ENCODE measurements around the gene ARHGDIG. TPM values are rescaled to one million over a fixed set of nuclear protein-coding genes. Genes with fewer than 3 reads are reported as not detected.
"Not testable (repeated sequence)": the region's sequence is repeated elsewhere in the genome, so short reads cannot be mapped to it uniquely, and the experiment has no call there.

The ARHGDIG gene
- total RNA-seq, 1 donor from 2014 or later, result not detected

DNA sequence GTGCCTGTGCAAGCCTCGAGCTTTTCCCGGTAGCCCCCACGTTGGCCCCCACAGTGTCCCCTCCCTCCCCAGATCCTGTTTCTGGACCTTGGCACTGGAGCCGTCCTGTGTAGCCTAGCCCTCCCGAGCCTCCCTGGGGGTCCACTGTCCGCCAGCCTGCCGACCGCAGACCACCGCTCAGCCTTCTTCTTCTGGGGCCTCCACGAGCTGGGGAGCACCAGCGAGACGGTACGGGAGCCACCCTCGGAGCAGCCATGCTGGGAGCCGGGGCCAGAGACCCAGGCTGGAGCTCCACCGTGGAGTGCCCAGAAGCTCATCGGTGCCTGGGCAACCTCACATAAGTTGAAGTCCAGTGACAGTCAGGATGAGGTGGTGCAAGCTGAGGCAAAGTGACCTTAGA, 16.4 kb upstream of the ARHGDIG start:
- no peak for DNase-seq (ENCODE audit: low spot score)

DNA sequence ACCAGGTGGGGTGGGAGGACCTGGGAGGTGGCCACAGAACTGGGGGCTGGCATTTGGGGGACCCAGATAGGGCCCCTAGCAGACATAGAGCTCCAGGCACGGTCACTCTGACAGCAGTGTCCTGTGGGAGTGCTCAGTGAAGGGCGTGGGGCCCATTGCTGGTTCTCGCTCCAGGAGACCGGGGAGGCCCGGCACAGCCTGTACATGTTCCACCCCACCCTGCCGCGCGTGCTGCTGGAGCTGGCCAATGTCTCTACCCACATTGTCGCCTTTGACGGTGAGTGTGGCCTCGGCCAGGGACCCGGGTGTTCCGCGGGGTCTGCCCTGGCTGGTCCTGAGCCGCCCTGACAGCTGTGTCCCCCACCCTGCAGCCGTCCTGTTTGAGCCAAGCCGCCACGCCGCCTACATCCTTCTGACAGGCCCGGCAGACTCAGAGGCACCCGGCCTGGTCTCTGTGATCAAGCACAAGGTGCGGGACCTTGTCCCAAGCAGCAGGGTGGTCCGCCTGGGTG, 15.9 kb upstream of the ARHGDIG start:
- no peak for DNase-seq (ENCODE audit: low spot score)

DNA sequence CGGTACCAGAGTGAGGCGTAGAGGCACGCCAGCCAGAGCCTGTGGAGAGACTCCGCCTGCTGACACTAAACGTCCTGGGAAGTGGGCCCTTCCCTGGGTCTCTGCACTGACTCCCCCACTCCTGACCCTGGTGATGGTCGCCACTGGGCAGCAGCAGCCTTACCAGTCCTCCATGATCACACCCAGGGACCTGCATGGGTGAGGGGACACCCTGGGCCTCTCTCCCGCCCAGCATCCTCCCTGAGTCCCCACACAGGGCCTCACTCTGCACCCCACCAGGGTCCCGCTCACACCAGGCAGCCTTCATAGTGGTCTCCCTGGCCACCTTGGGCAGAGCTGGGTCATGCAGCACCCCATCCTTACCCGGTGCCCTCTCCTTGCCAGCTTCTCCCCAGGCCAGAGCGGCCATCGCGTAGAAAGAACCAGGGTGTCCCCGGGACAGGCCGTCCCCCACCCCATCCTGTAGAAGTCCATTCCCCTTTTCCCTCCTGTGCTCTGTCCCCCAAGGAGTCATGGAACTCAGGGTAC, 15.3 kb upstream of the ARHGDIG start:
- no peak for DNase-seq (ENCODE audit: low spot score)

DNA sequence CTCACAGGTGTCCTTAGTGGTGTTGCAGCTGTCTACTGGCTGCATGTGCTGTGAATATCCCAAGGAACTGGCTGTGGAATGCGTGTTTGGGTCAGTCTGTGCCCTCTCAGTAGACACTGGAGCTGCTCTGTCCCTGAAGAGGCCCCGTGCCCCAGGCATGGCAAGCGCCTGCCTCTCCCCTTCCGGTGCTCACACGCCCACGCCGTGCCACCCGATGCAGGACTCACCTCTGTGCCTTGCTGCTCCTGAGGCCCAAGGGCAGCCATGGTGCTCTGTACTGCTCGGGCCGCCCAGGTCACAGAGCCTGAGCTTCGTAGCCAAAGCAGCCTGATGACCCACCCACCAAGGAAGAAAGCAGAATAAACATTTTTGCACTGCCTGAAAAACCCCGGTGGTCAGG, 14.7 kb upstream of the ARHGDIG start:
- DNase-seq (ENCODE audit: low spot score), result no peak

DNA sequence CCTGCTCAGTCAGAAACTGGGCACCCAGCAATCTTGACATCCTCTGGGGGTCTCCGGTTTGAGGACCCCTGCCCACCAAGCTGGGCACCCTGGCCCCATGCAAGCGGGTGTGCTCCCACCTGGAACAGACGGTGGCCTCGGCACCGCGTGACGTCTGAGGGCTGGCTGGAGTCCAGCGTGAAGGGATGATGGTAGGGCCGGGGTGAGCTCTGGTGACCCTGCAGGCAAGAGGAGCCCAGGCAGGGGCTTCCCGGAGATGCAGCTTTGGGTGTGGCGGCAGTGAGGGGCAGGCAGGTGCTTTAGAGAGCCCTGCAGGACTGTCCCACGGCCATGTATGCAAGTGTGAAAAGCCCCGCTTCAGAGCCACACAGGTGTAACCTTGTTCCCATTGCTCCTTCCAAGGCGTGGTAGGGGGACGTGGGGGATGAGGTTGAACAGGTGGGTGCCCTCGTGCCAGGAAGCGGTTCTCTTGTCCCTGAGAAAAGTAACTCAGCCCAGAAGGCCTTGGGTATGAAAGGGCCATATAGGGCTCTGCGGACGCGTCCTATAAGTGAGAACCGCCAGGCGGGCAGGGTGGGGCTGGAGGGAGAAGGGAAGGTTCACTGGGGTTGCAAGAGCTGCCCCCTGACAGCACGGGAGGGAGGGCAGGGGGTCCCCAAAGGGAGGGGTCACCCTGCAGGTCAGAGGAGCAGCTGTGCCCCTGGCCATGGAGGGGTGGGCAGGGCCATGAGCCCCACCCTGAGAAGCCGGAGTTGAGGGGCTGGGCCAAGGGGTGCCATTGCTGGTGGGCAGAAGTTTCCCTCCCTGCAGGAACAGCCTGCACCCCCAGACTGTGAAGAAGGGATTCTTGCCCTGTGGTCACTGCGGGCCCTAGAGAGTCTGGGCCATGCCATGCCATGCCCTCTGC, 13.9 kb upstream of the ARHGDIG start:
- no peak for DNase-seq (ENCODE audit: low spot score)

DNA sequence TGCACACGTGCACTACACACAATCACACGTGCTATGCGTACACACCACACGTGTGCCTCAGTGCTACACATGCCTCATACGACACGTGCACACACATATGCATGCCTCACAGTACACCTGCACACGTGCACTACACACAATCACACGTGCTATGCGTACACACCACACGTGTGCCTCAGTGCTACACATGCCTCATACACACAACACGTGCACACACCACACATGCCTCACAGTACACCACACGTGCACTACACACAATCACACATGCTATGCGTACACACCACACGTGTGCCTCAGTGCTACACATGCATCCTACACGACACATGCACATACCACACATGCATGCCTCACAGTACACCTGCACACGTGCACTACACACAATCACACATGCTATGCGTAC, 12.8 kb upstream of the ARHGDIG start:
- not testable (repeated sequence) for DNase-seq (ENCODE audit: low spot score)

DNA sequence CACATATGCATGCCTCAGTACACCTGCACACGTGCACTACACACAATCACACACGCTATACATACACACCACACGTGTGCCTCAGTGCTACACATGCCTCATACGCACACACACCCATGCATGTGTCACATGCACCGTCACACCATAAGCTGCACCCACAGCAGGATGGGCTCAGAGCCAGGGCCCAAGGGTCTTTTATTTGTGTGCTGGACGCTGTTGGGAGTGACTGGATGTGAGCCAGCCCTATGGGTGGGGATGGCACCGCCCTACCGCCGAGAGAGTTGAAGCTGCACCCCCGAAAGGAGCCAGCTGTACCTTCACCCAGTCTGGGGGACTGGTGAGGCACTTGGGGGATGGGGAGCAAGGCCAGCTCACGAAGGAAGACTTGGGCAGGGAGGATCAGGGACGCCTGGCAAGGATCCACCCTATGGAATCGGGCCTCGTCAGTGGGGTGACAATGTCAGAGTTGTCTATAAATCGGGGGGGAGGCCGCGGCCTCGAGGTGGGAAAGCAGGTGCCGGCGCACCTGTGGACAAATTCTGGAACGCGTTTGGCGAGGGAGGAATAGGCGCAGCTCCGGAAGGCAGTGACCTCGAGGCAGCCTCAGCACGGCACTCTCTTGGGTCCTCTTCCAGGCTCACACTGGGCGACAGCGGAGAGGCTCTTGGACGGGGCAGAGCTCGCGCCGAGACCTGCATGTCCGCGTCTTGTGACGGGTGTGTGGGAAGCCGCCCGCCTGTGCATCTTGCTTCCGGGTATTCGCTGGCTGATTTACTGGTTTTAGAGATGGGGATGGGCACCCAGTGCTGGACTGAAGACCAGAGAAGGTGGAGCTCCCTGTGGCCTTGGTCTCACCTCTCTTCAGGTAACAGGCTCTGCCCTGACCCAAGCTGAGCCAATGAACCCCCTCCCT, 12.0 kb upstream of the ARHGDIG start:
- no peak for DNase-seq (ENCODE audit: low spot score)

DNA sequence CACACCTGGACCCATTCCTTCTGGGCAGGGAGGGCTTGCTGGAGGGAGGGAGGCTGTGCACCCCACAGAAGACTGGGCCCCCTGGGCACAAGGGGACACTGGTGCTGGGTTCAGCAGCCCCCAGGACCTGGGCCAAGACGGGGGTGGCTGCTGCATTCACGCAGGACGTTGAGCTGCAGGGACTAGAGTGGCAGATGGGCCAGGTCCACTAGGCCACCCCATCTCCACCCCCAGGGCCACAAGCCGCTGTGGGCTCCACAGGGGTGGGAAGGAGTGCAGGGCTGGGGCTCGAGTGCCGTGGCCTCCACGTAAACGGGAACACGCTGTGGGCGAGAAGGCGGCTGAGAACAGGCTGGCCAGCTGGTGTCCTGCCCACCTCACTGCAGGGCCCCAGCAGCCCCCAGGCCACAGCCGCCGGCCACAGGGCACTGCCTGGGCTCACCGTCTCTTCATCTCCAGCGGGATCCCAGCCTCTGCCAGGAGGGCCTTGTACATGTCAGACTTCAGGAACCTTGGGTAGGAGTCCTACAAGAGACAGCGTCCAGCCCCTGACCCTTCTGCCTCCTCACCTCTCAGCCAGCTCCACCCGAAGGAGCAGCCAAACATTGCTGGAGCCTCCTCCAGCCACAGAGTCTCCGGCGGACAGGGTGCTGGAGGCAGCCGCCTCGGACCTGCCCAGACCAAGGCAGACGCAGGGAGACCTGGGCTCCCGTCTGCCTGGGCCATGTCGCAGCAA, 11.2 kb upstream of the ARHGDIG start:
- no peak for DNase-seq (ENCODE audit: low spot score)

DNA sequence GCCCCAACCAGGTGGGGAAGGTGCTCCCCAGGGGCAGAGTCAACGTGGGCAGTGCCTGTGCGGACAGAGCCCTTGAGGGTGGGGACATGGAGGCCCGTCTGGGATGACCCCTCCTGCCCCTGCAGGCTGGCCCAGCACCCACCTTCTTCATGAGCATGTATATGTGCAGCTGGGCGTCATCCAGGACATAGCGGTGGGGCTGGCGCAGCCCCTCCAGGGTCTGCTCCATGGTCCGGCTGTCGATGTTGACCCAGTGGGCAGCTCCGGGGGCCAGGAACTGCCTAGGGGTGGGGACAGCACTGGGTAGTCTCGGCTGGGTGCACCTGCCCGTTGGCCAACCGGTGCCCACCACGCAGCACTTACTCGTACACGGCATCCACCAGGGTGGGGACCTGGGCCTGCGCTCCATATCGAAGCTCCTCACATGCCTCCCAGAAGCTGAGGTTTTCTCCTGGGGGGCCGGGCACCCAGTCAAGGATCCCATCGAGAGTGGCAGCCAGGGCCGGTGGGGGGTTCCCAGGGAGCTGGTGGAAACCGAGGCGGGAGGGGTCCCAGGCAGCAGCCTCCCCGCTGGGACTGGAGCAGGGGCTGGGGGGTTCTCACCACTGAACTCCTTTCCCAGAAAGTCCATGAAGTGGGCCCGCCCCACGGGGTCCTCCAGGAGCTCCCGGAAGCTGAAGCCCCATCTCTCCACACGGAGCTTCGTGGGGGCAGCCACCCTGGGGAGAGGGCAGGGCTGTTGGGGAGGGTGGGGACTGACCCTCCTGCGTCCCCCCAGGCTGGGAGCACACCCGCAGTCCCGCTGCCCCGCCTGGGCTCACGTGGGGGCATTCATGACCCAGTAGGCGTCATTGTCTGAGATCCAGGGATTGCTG, 9.8 kb upstream of the ARHGDIG start:
- no peak for DNase-seq (ENCODE audit: low spot score)

DNA sequence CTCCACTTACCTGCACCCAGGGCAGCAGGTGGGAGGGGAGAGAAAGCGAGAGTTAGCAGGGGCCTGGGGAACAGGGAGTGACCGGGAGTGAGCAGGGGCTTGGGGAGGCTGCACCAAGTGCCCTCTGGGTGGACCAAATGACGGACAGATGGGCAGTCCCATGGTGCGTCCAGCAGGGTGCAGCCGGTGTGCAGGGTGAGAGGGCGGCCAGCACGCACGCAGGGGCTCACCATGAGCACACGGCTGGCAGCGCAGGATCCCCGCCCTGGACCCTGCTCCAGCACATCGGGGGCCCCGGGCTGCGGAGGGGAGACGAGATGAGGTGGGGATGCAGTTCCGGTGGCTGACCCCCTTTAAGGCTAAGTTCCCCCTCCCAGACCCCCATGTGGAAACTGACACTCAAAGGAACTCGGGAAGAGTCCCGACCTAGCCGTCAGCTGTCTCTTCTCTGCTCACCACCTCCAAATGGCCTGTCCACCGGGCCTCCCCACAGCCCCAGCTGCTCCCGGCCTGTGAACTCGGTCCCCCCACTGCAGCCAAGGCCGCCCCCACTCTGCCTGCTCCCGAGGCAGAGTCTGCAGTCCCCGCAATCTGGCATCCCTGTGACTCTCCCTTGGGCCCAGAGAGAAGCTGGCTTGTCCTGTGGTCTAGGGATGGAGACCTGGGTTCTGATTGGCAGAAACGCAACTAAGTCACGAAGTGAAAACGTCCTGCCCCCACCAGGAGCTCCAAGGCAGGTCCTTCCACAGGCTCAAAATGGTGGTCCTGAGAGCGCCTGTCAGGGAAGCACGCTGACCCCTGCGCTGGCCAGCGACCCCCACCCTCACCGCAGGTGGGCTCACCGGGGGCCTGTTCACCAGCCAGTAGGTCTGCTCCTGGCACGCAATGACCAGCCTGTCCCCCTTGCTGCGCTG, 7.5 kb upstream of the ARHGDIG start:
- no peak for DNase-seq (ENCODE audit: low spot score)

DNA sequence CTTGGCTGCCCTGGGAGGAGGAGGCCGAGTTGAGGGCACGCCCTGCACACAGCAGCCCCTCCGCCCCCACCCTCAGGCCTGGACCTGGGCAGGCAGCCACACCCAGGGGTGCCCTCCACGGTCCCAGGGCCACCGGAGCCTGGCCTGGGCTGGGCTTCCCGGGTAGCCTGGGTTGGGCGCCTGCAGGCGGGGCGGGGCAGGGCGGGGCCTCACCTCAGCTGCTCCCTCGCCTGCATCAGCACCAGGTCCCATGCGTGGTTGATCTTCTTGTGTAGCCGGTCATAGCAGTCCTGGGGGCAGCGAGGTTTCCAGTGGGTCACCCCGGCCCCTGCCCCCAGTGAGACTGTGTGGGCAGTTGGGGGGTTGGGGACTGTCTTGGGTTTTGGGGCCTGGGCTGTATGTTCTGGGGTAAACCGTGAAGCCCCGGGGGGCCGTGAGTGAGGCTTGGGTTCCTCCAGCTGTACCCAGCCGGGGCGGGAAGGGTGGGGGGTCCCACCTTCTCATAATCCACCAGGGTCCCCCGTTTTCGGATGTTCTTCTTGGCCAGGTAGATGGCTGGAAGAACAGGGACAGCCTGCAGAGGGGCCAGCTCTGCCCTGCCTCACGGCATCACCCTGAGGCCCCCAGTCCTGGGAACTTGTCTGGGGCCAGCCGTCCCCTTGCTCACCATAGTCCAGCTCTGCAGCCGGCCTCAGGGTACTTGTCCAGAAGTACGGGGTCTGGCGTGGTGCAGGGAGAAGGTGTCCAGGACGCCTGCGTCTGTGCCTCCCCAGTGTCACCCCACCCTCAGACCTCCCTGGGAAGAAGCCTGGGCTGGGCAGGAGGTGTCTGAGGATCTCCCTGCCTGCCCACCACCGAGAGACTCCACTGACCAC, 6.6 kb upstream of the ARHGDIG start:
- no peak for DNase-seq (ENCODE audit: low spot score)

DNA sequence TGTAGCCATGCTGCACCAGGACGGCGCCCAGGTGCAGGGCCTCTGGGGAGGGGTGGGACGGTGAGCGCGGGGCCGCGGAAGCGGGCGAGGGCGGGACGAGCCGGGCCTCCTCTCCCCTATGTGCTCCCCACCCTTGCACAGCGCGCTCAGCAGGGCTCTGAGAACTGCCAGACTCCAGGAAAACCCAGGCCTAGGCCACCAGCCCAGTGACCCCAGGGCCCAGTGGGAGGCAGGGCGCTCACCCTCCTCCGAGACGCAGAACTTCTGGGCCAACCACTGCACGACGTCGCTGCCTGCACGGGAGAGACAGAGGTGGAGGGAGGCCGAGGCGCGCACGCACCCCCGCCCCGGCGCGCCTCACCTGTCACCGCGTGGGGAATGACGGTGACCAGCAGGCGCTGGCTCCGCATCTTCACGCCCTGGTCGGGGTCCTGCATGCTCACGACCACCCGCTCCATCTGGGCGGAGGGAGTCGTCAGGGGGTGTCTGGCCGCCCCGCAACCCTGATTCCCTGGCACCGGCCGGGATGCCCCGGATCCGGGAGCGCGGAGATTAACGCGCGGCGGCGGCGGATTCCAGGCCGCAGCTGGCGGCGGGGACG, 5.2 kb upstream of the ARHGDIG start:
- DNase-seq (ENCODE audit: low spot score), result no peak

DNA sequence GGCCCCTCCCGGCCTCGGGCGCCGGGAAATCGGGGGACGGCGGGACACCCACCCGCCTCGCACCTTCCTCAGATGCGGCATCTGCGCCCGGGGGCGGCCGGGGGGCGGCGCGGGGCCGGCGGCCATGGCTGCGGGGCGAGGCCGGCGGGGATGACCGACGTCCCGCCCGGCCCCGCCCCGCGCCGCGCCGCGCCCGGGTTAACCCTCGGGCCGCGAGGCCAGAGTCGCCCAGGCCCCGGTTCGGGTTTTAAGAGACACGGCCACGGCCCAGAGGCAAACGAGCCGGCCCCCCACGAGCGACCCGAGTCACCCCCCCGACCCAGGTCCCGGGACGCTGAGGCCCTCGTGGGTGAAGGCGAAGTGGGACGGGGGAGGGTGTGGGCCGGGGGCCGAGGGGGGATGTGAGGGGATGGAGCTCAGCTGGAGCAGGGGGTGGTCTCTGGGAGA, 4.6 kb upstream of the ARHGDIG start, which contains the start of gene RGS11:
RGS11 (minus strand) TSS at position 159 of the 447 bp plus-strand sequence; CDS start at position 126, 33 bp downstream.
- DNase-seq (ENCODE audit: low spot score), result no peak

DNA sequence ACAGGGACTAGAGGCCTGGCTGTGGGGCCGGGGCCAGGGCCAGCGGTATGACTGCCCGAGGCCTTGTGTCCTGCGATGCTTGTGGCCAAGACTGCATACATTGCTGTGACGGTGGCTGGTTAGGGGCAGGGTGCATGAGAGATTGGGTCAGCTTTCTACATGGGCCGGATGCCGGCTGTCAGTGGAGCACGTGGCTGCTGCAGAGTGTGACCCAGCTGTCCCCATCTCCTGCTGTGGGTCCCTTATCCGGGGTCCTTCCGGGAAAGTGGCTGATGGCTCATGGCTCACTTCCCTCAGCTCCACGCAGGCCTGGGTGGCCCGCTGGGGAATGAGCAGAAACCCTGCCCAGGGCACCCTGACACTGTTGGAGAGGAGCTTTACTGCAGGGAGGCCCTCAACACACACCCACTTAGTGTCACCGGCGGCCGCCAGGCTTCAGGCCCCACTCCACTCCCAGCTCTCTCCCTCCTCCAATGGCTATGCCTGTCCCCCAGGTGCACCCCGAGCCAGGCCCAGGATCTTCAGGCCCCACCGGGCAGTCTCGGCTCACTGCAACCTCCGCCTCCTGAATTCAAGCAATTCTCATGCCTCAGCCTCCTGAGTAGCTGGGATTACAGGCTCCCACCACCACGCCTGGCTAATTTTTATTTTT, 3.8 kb upstream of the ARHGDIG start:
- DNase-seq (ENCODE audit: low spot score), result no peak

DNA sequence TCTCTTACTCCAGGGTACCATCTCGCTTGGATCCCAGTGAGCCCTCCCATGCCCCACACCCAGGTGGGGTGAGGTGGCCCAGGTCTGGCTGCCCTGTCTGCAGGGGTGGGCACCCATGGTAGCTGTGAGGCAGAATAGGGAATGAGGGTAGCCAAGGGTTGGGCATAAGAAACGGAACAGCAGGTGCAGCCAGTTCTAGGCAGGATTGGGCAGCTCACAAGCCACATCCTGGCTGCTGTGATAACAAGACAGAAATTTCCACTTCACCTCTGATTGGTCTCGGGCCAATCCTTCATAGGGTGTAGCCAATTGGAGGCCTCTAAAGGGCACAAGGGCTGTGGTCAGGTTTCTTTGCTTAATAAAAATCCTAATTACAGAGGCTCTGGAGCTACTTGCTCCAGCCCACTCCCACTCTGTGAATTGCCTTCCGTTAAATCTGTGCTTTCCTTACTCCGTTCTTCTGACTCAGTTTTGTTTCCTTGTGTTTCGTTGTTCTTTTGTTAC, 1.5 kb upstream of the ARHGDIG start:
- peak; percentile 66 for DNase-seq (ENCODE audit: low spot score)

DNA sequence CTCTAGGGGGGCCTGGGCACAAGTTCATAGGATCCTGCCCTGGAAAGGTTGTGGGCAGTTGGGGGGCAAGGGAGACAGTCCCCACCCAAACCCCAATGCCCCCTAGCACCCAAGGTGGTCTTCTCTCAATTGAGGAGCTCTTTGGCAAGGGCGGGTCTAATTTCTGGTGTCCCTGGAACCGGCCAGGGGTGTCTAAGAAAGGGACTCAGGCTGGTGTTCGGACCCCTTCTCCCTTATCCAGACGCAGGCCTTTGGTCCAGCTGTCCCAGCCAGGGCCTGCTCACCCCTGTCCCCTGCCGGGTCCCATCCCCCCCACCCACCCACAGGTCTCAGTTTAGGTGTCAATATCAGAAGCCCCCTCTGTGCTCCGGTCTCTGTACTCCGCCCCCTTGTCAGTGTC, 860 bp upstream of the ARHGDIG start:
- DNase-seq (ENCODE audit: low spot score), result no peak

DNA sequence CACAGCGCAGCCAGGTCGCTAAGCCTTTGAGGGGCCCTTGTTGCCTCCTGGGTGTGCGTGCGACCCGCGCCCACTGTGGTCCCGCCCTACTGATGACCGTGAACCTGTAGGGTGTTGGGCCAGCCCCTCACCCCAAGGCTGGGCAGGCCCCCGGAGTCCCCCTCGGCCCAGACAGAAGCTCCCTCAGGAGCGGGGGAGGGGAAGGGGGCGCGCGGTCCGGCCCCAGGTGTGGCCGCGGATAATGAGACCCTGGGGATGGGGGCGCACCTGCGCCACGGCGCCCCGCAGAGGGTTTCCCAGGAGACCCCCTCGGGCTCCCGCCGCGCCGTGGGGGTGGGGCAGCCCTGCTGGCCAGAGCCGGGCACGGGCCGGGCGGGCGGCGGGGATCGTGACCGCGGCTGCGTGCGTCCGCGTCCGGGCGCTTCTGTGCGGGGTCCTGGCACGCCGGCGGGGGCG, 358 bp upstream of the ARHGDIG start:
- DNase-seq (ENCODE audit: low spot score), result no peak

Data from ureter (tissue), 1 donor.